Upper lobe of left lung (tissue), 4 donors: Measurements from ENCODE around the gene HNRNPM.

Experiments used
- POLR2A ChIP-seq, 4 donors: fragments of 450-650 bp; IDR thresholded peaks; one replicate each; pipeline ENCODE4 v1.5.1; 2016 to 2017; ENCODE audit warnings: antibody characterized with exemption in 4 of 4, mild to moderate bottlenecking in 2 of 4
- TF ChIP-seq, protein P1 (sequence below), 6 experiments: fragments of 450-650 bp in 4 of 6; fragments of 200-600 bp in 2 of 6; sonication (generic) in 2 of 6; IDR thresholded peaks; one replicate each; pipeline ENCODE4 v1.5.1; 2016 to 2019; ENCODE audit warnings: antibody characterized with exemption in 6 of 6

GRCh38 chr19:8446061-8446709 is 1.4 kb downstream of the HNRNPM start:
- no peak for TF ChIP-seq POLR2A (IDR thresholded peaks at IDR 0.05)
- TF ChIP-seq, protein P1, sequence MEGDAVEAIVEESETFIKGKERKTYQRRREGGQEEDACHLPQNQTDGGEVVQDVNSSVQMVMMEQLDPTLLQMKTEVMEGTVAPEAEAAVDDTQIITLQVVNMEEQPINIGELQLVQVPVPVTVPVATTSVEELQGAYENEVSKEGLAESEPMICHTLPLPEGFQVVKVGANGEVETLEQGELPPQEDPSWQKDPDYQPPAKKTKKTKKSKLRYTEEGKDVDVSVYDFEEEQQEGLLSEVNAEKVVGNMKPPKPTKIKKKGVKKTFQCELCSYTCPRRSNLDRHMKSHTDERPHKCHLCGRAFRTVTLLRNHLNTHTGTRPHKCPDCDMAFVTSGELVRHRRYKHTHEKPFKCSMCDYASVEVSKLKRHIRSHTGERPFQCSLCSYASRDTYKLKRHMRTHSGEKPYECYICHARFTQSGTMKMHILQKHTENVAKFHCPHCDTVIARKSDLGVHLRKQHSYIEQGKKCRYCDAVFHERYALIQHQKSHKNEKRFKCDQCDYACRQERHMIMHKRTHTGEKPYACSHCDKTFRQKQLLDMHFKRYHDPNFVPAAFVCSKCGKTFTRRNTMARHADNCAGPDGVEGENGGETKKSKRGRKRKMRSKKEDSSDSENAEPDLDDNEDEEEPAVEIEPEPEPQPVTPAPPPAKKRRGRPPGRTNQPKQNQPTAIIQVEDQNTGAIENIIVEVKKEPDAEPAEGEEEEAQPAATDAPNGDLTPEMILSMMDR (IDR thresholded peaks at IDR 0.05), result no peak
